Stimulated activated CD4-positive, alpha-beta T cell treated with anti-CD3 and anti-CD28 coated beads, Interleukin-4, amount 100 ng/mL, for 4 hours (primary cell): Measurements from ENCODE around the gene PRKCA.

Experiments used
- DNase-seq, 2 experiments: peaks; one replicate each; pipeline ENCODE4 v3.0.0-alpha.2; 2020

PRKCA gene

DNA sequence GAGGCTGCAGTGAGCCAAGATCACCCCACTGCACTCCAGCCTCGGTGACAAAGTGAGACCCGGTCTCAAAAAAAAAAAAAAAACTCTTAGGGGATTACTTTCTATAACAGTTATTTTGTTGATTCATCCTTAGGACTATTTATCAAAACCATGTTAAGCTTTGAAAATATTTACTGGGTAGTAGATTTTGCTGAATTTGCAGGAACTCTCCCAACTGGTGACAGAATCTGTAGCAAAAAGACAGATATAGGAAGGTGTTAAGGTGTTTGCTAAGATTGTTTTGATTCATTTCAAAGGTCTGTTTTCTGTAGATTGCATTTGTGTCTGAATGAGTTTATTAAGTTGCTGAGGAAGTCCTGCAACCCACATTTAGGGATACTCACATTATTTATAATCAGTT lies 192.6 kb downstream of the PRKCA start:
- no peak for DNase-seq

DNA sequence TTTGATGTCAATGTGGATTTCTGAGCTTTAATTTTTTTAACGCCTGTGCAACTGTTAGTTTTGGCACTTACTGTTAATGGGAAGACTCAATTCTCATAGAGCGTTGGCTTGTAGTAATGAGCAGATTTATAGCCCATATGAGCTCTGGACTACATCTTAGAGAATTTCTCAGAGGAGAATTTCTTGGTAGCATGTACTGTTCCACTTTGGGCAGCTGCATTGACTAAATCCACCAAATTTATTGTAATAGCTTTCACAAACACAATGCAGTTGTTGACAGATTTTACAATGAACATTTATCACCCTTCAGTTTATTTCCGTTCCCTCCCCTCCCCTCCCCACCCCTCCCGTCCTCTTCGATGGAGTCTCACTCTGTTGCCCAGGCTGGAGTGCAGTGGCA lies 193.9 kb downstream of the PRKCA start:
- DNase-seq = no peak

DNA sequence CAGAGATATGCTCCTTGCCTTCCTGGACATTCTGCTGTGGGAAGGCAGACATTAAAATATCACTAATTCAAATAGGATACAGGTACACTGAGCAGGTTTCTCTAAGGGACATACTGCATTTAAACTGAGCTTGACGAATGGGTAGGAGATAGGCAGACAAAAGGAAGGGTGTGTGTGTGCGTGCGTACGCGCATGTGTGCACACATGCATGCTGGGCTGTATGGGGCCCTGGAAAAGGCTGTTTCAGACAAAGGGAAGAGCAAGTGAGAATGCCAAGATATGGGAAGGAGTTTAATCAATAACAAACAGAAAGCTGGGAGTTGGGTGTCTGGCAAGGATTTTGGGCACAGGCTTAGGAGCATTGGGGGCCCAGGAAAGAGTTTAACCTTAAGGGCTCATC lies 196.2 kb downstream of the PRKCA start:
- no peak for DNase-seq

GRCh38 chr17:66506641-66507040 lies 204.2 kb downstream of the PRKCA start:
- no peak for DNase-seq

GRCh38 chr17:66507103-66507923 lies 204.9 kb downstream of the PRKCA start:
- DNase-seq = peak in 1 of 2 experiments; percentile 7

GRCh38 chr17:66507982-66508760 lies 205.8 kb downstream of the PRKCA start:
- no peak for DNase-seq

- peak; percentile 30 to 62 for DNase-seq
Observed at GRCh38 chr17:66508896-66509844, 206.8 kb downstream of the PRKCA start.

- no peak for DNase-seq
Observed at GRCh38 chr17:66509926-66510325, 207.5 kb downstream of the PRKCA start.

- DNase-seq = no peak
Observed at GRCh38 chr17:66511135-66511534, 208.7 kb downstream of the PRKCA start.

- DNase-seq = peak in 1 of 2 experiments; percentile 3
Observed at GRCh38 chr17:66514227-66514806, 211.9 kb downstream of the PRKCA start.

DNA sequence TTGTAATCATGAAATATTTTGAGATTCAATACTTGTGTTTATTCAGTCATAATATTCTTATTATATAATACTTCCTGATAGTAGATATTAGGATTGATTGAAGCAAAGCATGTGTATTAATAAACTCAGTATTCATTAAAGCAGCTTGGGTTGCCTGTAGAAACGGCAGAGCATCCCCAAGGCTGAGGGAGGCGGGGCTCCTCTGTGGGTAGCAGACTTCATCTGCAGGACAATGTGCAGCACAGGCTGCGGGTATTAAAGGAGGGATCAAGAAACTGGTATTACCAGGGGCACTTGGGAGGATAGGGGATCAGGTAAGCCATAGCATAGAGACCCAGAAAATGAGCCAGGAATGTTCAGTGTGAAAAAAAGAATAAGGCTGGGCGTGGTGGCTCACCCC lies 213.6 kb downstream of the PRKCA start:
- no peak for DNase-seq

GRCh38 chr17:66517336-66518009 lies 215.1 kb downstream of the PRKCA start:
- no peak for DNase-seq

DNA sequence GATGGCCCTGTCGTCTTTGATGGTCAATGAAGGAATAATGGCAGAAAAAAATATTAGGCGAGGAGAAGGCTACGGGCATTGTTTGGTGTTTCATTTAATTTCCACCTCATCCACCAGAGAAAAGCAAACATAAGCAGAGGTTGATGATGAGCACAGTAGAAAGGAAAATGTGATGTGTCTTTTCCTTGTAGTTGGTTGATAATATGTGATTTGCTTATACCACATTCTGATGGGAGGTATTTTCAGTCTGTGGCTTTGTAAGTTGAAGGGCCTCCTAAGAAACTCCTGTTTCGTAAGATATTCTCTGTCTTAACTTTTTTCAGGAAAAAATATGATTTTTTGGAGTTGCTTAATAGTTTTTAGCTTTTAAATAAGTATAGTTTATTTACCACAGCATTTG lies 215.7 kb downstream of the PRKCA start:
- DNase-seq = no peak

- no peak for DNase-seq
Observed at GRCh38 chr17:66518677-66519076, 216.3 kb downstream of the PRKCA start.

GRCh38 chr17:66519154-66519553 lies 216.7 kb downstream of the PRKCA start:
- DNase-seq = no peak

- no peak for DNase-seq
Observed at GRCh38 chr17:66520999-66521398, 218.6 kb downstream of the PRKCA start.

GRCh38 chr17:66522591-66523272 lies 220.3 kb downstream of the PRKCA start:
- no peak for DNase-seq

GRCh38 chr17:66523378-66524200 lies 221.2 kb downstream of the PRKCA start:
- no peak for DNase-seq

- DNase-seq = no peak
Observed at GRCh38 chr17:66524877-66525276, 222.5 kb downstream of the PRKCA start.

- no peak for DNase-seq
Observed at GRCh38 chr17:66525338-66525737, 222.9 kb downstream of the PRKCA start.
